Activated CD4-positive, alpha-beta T cell treated with anti-CD3 and anti-CD28 coated beads for 24 hours (primary cell): Measurements from ENCODE around the gene TSPO.
"Not testable (repeated sequence)": the region's sequence is repeated elsewhere in the genome, so short reads cannot be mapped to it uniquely, and the experiment has no call there.

Source experiments
- DNase-seq, 2 donors: peaks; one replicate each; pipeline ENCODE4 v3.0.0-alpha.2; 2020; ENCODE audit warnings: low read depth in 2 of 2

The TSPO gene

DNA sequence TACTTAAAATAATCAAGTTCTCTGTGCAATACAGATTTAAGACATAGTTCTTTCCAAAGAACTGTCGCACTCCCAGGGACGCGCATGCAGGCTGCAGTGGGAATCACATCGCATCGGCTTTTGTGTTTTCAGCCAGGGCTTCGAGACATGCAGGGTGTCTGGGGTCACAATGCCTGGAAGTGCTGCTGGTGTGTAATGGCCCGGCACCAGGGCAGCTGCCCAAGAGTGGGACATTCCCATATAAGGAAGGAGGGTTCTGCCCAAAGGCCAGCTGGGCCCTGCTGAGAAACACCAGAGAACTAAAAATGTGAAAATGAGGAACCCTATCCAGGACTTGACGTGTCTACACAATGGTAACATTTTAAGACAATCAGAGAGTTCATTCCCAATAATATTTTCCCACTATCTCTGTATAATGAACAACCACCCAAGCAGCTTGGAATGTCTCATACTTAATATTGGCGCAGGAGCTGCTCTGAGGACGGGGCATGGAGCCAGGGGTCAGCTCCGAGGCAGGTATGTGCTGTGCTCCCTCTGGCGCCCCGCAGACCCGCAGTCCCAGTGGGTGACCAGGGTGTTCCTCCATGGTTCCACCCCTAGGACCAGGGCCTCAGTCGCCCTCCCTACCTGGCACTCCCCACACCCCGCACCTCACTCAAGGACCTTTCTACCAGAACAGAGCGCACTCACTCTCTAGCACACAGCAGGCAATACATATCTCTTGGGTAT, 19.4 kb upstream of the TSPO start:
- no peak for DNase-seq

GRCh38 chr22:43133401-43133800, 18.0 kb upstream of the TSPO start:
- no peak for DNase-seq

GRCh38 chr22:43134553-43134952, 16.8 kb upstream of the TSPO start:
- DNase-seq: no peak

- no peak for DNase-seq
Observed at GRCh38 chr22:43135565-43135964, 15.8 kb upstream of the TSPO start.

DNA sequence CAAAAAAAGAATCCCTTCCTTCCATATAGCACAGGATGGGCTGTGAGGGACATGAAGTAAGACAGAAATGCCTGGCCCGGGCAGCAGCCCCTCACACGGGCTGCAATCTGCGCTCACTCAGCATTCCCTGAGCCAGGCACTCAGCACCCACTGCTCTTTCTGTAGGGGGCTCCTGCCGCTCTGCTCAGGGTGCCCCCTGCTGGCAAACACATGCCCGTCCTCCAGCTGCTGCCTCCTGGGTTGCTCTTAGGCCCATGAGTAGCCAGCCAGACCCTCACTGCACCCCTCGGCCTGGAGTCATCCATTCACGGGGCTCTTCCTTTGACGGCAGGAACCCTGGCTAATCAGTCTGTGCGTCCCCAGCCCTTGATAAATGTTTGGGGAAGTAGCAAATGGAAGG, 15.1 kb upstream of the TSPO start:
- DNase-seq: no peak

- no peak for DNase-seq
Observed at GRCh38 chr22:43136801-43137200, 14.6 kb upstream of the TSPO start.

DNA sequence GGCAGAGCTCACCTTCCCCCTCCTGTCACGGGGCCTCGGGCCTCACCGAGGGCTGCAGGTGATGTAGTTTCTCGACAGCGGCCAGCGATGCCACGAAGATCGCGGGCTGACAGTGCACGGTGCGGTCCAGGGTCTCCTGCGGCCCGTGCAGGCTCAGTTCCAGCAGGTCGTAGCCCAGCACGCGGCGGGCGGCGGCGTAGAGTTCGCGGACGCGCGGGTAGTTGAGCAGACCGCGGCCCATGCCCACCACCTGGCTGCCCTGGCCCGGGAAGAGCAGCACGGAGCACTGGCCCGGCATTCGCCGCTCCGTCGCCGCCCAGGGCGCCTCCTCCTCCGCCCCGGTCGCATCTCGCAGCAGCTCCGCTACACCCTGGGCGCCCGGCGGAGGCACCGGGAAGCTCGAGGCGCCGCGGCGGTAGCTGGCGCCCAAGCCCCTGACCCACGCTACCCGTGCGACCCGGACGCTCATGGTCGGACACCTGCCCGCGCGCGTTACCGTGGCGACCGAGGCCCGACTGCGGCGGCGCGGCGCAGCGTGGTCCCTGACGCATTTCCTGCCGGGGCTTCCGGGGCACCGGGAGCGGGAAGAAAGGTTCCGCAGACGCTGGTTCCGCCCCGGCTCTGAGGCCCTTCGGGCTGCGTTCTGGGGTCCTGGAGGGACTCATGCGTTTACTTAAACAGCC, 8.3 kb upstream of the TSPO start, which contains the start of gene MCAT:
Gene MCAT (minus strand): TSS at position 519 of the 683 bp plus-strand sequence. CDS start 50 bp downstream, at position 469.
- peak; percentile 71 to 72 for DNase-seq

- DNase-seq: no peak
Observed at GRCh38 chr22:43144949-43145348, 6.4 kb upstream of the TSPO start.

DNA sequence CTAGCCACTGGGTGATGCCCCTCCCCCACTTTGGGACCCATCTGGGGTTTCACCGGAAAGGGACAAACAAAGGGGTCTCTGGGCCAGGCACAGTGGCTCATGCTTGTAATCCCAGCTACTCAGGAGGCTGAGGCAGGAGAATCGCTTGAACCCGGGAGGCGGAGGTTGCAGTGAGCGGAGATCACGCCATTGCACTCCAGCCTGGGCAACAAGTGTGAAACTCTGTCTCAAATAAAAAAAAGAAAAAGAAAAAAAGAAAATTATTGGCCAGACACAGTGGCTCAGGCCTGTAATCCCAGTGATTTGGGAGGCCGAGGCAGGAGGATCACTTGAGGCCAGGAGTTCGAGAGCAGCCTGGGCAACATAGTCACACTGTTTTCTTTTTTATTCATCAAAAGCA, 6.0 kb upstream of the TSPO start:
- not testable (repeated sequence) for DNase-seq

DNA sequence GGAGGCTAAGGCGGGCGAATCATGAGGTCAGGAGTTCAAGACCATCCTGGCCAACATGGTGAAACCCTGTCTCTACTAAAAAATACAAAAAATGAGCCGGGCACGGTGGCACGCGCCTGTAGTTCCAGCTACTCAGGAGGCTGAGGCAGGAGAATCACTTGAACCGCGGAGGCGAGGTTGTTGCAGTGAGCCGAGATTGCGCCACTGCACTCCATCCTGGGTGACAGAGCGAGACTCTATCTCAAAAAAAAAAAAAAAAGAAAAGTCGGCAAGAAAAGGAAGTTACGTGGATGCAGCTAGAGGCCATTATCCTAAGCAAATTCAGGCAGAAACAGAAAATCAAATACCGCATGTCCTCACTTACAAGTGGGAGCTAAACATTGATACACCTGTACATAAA, 5.0 kb upstream of the TSPO start:
- DNase-seq: not testable (repeated sequence)

DNA sequence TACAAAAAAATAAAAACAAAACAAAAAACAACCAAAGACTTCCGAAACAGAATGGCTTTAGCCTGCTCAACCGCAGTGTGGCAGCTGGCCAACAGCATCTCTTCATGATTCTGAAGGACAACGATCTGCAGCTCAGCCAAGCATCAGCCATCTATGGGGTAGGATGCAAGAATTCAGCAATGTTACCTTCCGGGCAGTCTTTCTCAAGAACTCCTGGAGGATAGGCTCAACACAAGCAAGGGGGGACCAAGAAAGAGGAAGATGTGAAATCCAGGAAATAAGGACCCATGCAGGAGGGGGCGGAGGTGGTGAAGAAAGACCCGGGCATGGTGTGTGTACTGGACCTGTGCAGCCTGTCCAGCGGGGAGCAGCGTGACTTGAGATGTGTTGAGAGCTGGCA, 3.5 kb upstream of the TSPO start:
- no peak for DNase-seq

GRCh38 chr22:43148581-43148980, 2.8 kb upstream of the TSPO start:
- DNase-seq: no peak

DNA sequence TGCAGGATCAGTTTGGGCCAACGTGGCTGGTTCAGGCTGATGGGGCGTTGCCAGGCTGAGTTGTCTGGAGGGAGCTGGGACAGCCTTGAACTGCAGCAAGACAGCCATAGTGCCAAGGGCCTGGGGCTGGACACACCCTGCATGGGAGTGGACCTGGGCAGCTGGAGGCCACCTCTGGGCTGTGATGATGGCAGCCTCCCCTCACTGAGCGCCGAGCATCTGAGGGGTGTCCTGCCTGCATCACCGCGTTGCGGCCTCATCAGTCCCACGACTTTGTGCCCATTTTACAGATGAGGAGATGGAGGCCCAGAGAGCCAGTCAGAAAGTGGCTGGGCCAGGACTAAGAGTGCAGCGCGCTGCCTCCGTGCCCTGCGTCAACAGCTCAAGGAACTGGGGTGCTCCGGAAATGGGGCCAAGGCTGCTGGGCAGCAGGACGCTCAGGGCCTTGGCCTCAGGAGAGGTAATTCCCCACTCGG, 590 bp upstream of the TSPO start:
- DNase-seq: no peak

GRCh38 chr22:43152003-43152356, 621 bp downstream of the TSPO start:
- DNase-seq: no peak

- DNase-seq: peak; percentile 32 to 44
Observed at GRCh38 chr22:43152357-43153071, 1.2 kb downstream of the TSPO start.

DNA sequence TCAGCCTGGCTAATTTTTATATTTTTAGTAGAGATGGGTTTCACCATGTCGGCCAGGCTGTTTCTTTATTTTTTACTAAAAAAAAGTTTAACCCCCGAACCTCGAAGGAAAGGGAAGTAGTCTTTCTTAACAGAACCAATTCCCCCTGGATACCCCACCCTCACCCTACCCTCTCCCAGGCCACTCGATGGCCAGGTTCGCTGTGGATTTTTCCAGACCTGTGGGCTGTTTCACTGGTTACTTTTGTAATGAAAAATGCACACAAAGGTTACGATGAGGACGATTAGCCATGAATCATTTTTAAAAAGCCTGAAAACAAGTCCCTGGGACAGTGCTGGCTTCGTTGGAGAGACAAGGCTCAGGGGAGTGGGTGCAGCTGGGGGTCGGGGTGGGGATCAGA, 2.5 kb downstream of the TSPO start:
- DNase-seq: no peak

GRCh38 chr22:43154887-43155536, 3.7 kb downstream of the TSPO start:
- DNase-seq: no peak

DNA sequence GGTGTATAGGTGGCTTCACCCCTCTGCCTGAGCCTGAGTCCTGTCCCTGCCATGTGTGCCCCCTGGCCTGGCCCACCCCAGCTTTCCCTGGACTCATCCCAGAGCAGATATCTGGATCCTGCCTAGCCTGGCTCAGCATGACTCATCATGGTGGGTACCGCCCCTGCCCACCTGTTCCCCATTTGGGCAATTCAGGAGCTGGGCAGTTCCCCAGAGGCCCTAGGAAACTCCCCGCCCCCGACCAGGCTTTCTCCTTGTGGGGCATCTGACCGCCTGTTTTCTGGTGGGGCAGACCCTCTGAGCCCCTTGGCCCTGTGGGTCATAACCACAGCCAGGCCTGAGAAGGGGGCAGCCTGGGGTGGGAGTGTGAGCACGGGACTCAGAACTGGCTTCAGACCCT, 4.4 kb downstream of the TSPO start:
- DNase-seq: no peak

- DNase-seq: no peak
Observed at GRCh38 chr22:43156413-43156812, 5.1 kb downstream of the TSPO start.

GRCh38 chr22:43157874-43158546, 6.7 kb downstream of the TSPO start:
- no peak for DNase-seq

DNA sequence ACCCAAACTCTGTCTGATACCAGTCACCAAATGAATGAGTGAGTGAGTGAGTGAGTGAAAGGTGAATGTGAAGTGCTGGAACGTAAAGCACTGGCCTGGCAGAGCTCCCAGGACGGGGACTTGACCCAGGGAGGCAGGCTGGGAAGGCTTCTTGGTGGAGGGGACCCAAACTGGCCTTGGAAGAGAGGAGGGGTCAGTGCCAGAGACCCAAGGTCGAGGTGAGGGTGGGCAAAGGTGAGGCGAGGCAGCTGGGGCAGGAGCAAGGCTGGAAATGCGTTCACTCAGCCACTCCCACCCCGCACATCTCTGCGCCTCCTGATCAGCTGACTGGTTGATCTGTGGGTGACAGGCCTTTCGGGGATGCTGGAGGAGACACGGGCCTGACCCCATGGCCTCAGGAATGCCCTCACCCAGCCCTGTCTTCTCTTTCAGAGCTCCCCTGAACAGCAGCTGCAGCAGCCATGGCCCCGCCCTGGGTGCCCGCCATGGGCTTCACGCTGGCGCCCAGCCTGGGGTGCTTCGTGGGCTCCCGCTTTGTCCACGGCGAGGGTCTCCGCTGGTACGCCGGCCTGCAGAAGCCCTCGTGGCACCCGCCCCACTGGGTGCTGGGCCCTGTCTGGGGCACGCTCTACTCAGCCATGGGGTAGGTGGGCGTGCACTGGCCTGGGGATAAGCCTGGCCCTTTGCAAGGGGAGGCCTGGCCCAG, 7.6 kb downstream of the TSPO start:
- no peak for DNase-seq
